DMS 273 treated with DMSO at 0.1 percent for 48 hours (cell line): ENCODE results near the gene UPB1.
"Not testable (repeated sequence)": the region's sequence is repeated elsewhere in the genome, so short reads cannot be mapped to it uniquely, and the experiment has no call there.

ENCODE experiments used
- DNase-seq: peaks from one replicate; lab custom pipeline; 2025; lab: John Stamatoyannopoulos, UW

UPB1 gene

DNA sequence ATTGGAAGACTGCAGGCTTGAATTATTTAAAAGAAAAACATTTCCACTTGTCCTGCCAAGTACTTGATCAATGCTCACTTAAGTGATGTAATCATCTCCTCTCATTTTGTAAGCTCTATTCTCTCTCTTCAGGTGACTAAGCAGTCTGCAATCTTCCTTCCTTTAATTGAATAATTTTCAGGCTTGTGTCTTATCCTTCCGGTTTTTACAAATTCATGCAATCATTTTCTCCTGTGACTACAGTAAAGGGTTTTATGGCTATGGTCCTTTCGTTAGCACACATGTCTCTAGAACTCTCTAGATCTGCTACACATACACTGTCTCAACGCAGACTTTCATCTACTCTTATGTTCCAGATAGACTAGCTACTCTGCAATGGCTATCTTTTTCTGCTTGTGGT, 12.6 kb upstream of the UPB1 start:
- DNase-seq = no peak

GRCh38 chr22:24482998-24483397, 12.1 kb upstream of the UPB1 start:
- DNase-seq = no peak

- no peak for DNase-seq
Observed at GRCh38 chr22:24483976-24484545, 11.1 kb upstream of the UPB1 start.

DNA sequence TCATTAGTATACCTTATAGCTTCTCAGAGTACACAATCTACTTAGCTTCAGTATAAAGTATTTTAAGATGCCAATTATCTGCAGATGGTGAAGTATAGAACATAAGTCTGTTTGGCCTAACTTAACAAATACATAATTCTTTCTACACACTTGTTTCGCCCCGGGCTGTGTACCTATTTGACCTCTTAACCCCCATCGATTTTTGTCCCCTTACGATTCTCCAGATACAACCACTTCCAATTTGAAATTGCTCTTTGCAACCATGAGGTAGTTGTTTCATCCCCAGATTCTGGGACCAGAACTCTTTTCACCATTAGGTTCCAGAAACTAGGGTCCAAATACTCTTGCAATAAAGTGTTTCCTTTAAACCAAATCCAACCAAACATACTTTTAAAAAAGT, 10.0 kb upstream of the UPB1 start:
- no peak for DNase-seq

DNA sequence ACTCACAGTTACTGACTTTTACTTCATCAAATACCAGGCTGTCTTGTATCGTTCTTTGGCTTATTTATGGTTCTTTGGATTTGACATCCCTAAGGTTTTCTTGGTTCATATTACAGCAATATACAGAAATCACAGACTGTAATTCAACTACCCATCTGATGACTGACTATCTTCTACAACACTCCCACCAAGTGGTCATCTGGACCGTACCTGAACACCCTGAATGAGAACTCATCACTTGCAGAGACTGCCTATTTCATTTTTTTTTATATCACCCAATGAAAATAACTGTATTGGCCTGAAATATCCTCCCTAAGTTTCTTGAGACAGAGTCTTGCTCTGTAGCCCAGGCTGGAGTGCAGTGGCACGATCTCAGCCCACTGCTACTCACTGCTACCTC, 9.5 kb upstream of the UPB1 start:
- no peak for DNase-seq

DNA sequence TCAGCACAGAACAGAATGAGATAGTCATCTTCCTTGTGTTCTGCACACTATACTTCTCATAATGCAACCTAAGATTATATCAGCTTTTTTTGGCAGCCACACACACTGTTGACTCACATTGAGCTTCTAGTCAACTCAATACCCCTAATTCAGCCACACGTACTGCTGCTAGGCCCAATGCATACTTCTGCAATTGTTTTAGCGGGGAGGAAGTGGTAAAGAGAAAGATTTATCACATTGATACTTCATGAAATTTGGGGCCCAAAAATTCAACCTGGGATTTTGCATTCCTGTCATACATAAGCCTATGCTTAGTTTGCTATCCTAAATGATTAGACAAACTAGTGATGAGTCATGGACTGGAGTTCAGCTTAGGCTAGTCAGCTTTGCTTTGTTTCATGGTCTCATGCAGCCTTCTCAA, 8.6 kb upstream of the UPB1 start:
- no peak for DNase-seq

- DNase-seq = no peak
Observed at GRCh38 chr22:24489011-24489410, 6.1 kb upstream of the UPB1 start.

GRCh38 chr22:24489434-24489833, 5.7 kb upstream of the UPB1 start:
- not testable (repeated sequence) for DNase-seq

- DNase-seq = no peak
Observed at GRCh38 chr22:24492391-24492790, 2.7 kb upstream of the UPB1 start.

GRCh38 chr22:24494167-24494527, 985 bp upstream of the UPB1 start:
- DNase-seq = no peak

DNA sequence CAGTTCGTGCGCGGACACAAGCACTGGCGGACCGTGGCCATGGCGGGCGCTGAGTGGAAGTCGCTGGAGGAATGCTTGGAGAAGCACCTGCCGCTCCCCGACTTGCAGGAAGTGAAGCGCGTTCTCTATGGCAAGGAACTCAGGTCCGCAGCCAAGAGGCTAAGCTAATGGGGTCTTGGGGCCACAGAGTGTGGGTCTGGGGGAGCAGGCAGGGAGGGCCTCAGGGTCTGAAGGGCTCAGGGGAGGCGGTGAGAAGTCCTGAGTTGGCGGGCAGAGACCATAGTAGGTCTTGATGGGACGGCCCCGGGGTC, 188 bp downstream of the UPB1 start:
- no peak for DNase-seq

DNA sequence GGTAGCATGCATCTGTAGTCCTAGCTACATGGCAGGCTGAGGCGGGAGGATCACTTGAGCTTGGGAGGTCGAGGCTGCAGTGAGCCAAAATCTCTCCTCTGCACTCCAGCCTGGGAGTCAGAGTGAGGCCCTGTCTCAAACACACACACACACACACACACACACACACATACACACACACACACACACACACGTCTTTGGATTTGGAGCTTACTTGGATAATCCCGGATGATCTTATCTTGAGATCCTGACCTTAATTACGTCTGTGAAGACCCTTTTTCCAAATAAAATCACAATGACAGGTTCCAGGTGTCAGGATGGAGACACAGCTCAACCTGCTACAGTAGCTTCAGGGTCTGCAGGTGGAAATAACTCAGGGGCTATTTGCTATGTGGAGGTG, 1.1 kb downstream of the UPB1 start:
- no peak for DNase-seq

GRCh38 chr22:24496661-24497060, 1.5 kb downstream of the UPB1 start:
- DNase-seq = no peak

DNA sequence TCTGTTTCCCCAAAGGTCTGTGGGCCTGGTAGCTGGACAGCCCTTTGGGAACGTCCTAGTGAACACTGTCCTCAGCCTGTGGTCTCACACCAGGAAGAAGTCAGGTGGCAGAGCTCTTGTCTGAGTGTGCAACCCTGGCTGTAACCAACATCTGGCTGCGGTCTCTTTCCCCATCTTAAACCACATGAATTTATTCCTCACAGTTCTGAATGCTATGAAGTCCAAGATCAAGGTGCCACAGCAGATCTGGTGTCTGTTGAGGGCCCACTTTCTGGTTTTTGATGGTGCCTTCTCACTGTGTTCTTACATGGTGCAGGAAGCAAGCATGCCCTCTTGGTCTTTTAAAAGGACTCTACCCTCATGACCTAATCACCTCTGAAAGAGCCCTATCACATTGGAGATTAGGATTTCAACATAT, 2.7 kb downstream of the UPB1 start:
- DNase-seq = no peak

GRCh38 chr22:24498824-24499223, 3.7 kb downstream of the UPB1 start:
- no peak for DNase-seq

DNA sequence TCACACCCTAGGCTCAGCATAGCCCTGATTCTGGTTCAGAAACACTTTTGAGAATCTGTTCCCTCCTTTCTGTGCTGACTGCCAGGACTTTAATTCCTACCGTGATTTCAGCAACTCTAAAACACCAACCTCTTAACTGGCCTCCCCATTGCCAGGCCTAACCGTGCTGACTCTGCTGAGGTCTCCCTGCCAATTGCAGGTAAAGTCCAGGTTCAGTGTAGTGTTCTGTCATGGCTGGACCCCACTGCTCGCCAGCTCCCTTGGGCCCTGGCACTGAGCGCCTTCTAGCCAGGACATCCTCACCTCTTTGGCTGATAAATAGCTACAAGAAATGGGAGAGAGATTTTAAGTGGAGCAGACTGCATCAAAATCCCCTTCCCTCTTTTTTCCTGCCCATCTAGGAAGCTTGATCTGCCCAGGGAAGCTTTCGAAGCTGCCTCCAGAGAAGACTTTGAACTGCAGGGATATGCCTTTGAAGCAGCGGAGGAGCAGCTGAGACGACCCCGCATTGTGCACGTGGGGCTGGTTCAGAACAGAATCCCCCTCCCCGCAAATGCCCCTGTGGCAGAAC, 4.7 kb downstream of the UPB1 start:
- no peak for DNase-seq

DNA sequence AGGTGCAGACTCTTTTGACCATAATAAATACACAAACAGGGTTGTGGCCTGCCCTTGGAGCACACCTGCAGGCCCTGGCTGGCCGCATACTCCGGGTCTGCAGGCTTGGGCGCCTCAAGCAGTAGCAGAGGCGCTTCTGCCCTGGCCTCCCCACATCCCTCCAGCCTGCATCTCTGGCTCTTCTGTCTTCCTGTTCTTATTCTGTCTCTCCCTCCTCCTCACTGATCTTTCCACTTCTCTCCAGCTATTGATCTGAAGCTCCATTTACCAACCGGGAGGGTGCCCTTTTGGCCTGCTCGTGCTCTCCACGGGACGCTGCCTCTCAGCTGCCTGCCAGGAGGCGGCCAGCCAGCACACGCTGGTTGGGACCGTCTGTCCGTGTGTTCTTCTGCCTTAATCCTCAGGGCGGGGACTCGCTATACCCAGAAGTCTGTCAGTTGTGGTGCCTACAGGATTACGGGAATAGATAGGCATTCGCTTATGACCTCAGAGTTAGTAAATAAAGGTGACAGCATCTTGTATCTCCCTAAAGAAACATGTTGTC, 5.2 kb downstream of the UPB1 start:
- peak; percentile 23 for DNase-seq

DNA sequence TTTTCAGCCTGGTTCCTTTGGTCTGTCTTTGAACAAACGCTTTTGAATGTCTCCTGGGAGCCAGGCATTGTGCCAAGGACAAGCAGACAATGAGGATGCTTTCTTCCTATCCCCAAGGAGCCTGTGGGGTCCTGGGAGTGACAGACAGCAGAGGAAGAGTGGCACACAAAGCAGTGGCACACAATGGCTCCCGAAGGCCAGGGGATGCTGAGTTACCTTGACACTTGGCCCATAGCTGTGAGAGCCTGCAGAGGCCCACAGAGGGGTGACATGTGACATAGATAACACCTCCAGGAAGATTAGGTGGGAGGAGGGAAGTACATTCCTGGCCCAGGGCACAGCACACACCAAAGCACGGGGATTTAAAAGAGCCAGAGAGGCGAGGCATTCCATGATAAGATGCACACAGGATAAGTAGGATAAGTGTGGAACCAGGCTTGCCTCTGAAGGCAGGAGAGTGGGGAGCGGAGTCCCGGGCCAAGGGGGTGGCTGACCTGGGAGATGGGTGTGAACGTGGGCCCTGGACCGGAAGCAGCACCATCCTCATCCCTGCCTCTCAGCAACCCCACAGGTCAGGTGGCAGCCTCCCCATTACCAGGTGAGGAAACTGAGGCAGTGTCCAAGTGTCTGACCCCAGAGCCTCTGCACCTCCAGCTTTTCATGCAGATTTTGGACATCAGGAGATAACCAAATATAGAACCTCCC, 6.3 kb downstream of the UPB1 start:
- DNase-seq = no peak

GRCh38 chr22:24502034-24502433, 6.9 kb downstream of the UPB1 start:
- DNase-seq = no peak

- DNase-seq = no peak
Observed at GRCh38 chr22:24502541-24502940, 7.4 kb downstream of the UPB1 start.

GRCh38 chr22:24503137-24503842, 8.2 kb downstream of the UPB1 start:
- no peak for DNase-seq

GRCh38 chr22:24503843-24504338, 8.8 kb downstream of the UPB1 start:
- no peak for DNase-seq

- DNase-seq = no peak
Observed at GRCh38 chr22:24504540-24504939, 9.4 kb downstream of the UPB1 start.
